Uterus (tissue), 4 donors: ENCODE measurements around the gene ARHGEF28. TPM values are rescaled to one million over a fixed set of nuclear protein-coding genes. Genes with fewer than 3 reads are reported as not detected.

Experiments used
- DNase-seq, 2 donors: peaks; one replicate each; pipeline ENCODE4 v3.0.0-alpha.2; 2019 to 2020
- H3K27ac ChIP-seq, 2 donors: fragments of 200-600 bp; sonication (generic); 1 replicate in 1 of 2; 2 replicates in 1 of 2; pipeline ENCODE4 v1.5.1; 2016 to 2018
- H3K27me3 ChIP-seq, 2 donors: fragments of 200-600 bp; sonication (generic); one replicate each; pipeline ENCODE4 v1.5.1; 2018 to 2019; ENCODE audit warnings: control low read depth in 1 of 2
- H3K36me3 ChIP-seq, 2 donors: fragments of 200-600 bp; sonication (generic); one replicate each; pipeline ENCODE4 v1.5.1; 2019; ENCODE audit warnings: control low read depth in 1 of 2
- H3K4me1 ChIP-seq, 2 donors: fragments of 200-600 bp; sonication (generic); one replicate each; pipeline ENCODE4 v1.5.1; 2018 to 2019; ENCODE audit warnings: control low read depth in 1 of 2
- H3K4me3 ChIP-seq, 2 donors: fragments of 200-600 bp; sonication (generic); 1 replicate in 1 of 2; 2 replicates in 1 of 2; pipeline ENCODE4 v1.5.1; 2018 to 2019; ENCODE audit warnings: mild to moderate bottlenecking in 1 of 2
- H3K9me3 ChIP-seq, 2 donors: fragments of 200-600 bp; sonication (generic); one replicate each; pipeline ENCODE4 v1.5.1; 2019; ENCODE audit warnings: control low read depth in 1 of 2
- CTCF ChIP-seq, 4 experiments: fragments of 200-600 bp in 2 of 4; fragments of 450-650 bp in 2 of 4; sonication (generic) in 2 of 4; IDR thresholded peaks; one replicate each; pipeline ENCODE4 v1.5.1; 2016 to 2019; ENCODE audit warnings: antibody characterized with exemption in 4 of 4, mild to moderate bottlenecking in 2 of 4, moderate library complexity in 1 of 4
- POLR2A ChIP-seq, 2 donors: fragments of 450-650 bp; IDR thresholded peaks; one replicate each; pipeline ENCODE4 v1.6.1; 2016; ENCODE audit warnings: antibody characterized with exemption in 2 of 2, mild to moderate bottlenecking in 1 of 2, moderate library complexity in 1 of 2
- intact Hi-C: fragments of 100-400 bp; cut with DNase I; formaldehyde crosslinking; loops from one replicate; pipeline ENCODE4 v1.15.1; 2023; ENCODE audit warnings: low total_unique reads
- total RNA-seq, 4 donors: library from RNA; depleted of rRNA in 3 of 4; stranded (reverse); fragments of >200 nt in 3 of 4; gene quantifications; one replicate each; pipeline versions ENCODE4 v1.1.0 to v1.2.4, GENCODE V29; 2014 to 2023
- donor health status: DM: yes; HTN: yes; CAD: no.

The ARHGEF28 gene, protein sequence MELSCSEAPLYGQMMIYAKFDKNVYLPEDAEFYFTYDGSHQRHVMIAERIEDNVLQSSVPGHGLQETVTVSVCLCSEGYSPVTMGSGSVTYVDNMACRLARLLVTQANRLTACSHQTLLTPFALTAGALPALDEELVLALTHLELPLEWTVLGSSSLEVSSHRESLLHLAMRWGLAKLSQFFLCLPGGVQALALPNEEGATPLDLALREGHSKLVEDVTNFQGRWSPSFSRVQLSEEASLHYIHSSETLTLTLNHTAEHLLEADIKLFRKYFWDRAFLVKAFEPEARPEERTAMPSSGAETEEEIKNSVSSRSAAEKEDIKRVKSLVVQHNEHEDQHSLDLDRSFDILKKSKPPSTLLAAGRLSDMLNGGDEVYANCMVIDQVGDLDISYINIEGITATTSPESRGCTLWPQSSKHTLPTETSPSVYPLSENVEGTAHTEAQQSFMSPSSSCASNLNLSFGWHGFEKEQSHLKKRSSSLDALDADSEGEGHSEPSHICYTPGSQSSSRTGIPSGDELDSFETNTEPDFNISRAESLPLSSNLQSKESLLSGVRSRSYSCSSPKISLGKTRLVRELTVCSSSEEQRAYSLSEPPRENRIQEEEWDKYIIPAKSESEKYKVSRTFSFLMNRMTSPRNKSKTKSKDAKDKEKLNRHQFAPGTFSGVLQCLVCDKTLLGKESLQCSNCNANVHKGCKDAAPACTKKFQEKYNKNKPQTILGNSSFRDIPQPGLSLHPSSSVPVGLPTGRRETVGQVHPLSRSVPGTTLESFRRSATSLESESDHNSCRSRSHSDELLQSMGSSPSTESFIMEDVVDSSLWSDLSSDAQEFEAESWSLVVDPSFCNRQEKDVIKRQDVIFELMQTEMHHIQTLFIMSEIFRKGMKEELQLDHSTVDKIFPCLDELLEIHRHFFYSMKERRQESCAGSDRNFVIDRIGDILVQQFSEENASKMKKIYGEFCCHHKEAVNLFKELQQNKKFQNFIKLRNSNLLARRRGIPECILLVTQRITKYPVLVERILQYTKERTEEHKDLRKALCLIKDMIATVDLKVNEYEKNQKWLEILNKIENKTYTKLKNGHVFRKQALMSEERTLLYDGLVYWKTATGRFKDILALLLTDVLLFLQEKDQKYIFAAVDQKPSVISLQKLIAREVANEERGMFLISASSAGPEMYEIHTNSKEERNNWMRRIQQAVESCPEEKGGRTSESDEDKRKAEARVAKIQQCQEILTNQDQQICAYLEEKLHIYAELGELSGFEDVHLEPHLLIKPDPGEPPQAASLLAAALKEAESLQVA (N-terminal part only)
- 10 to 100 TPM; 11.9 to 23.2 (median 19.3) TPM for total RNA-seq

DNA sequence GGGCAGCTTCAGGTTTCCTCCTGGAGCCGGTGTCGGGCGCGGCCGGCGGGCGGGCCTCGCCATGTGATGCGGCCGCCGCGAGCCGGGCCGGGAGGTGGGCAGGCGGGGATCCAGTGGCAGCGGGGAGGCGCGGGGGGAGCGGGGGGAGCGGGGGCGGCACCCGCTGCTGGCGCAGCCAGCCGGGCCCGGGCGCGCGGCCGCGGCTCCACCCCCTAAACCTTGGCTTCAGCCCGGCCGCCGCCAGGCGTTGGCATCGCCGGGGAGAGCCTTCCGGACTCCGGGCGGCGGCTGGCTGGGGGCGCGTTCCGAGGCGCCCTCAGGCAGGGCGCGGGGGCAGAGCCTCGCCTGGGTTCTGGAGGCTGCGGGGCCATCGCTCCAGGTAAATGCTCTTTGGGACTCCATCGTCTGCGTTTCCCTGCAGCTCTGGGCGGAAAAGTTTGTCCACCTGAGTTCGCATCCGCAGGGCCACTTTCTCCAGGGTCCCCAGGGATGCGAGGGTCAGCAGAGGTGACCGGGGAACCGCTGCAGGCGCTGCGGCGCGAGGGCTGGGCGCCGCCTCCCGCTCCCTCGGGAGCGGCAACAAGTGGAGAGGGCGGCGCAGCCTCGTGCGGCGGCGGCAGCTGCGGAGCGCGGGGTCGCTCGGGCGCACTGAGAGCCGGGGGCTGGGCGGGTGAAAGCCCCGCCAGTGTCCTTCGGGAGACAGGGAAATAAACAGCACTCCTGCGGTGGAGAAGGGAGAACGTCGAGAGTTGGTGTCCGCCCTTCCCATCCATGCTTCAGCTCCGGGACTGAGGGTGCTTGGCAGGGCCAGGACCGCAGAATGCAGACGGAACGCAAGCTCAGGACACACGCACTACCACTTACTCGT is at the start of gene ARHGEF28:
TSS of gene ARHGEF28 (plus strand) at position 253 of the 868 bp plus-strand sequence. CDS start 58,656 bp downstream, outside the sequence.
- peak; percentile 28 to 54 for DNase-seq
- H3K4me3 ChIP-seq = peak within 1 kb of the TSS; percentile 27 to 55
- no peaks in the 10 kb centered on the region for H3K4me1 ChIP-seq
- TF ChIP-seq POLR2A (IDR thresholded peaks at IDR 0.05) = peak in 1 of 2 donors; percentile 48
- no peak for TF ChIP-seq CTCF (IDR thresholded peaks at IDR 0.05)
- H3K27ac ChIP-seq = peak within 1 kb of the TSS; percentile 51 to 70
- intact Hi-C loops = no loop called here
- no peaks in the 10 kb centered on the region for H3K36me3 ChIP-seq
- peaks cover 0 to 4% of the 10 kb centered on the region in 2 donors for H3K27me3 ChIP-seq
- H3K9me3 ChIP-seq = no peaks in the 10 kb centered on the region

DNA sequence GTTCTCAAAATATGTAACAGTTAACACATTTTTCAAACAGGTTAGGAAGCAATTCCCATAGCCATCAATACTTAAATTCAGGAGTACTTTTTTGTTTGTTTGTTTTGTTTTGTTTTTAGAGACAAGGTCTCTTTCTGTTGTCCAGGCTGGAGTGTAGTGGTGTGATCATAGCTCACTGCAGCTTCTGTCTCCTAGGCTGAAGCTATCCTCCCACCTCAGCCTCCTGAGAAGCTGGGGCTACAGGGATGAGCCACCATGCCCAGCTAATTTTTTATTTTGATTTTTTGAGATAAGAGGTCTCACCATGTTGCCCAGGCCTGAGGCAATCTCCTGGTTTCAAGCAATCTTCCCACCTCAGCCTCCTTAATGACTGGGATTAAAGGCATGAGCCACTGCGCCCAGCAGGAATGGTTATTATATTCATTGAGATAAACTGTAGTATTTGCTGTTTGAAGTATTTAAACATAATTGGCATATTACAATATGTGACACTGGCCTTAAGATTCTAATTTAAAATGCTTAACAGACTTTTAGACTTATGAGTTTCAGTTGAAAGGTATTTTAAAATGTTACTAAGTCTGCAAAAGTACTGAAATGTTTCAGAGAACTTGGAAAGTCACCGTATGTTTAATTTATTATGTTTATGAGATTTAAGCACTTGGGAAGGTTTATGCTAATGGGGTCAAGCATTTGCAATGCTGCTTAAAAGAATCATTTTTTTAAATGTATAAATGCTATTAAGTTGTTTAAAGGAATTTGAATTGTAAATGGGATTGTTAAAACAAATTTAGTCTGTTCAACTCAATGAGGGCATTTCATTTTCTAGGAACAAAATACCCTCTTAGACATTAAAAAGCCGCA is 43.5 kb upstream of the ARHGEF28 start:
- intact Hi-C loops = no loop called here
- no peak for DNase-seq

GRCh38 chr5:73587923-73588322 is 38.1 kb upstream of the ARHGEF28 start:
- TF ChIP-seq POLR2A (IDR thresholded peaks at IDR 0.05) (no peak), CTCF (IDR thresholded peaks at IDR 0.05) (no peak)
- Histone ChIP-seq H3K27me3 (no peaks in the 10 kb centered on the region), H3K9me3 (no peaks in the 10 kb centered on the region), H3K27ac (no peak overlapping the region), H3K4me1 (no peaks in the 10 kb centered on the region), H3K4me3 (no peak overlapping the region), H3K36me3 (no peaks in the 10 kb centered on the region)
- no peak for DNase-seq
- intact Hi-C loops = loop anchor here (5.0 kb wide), 1 partner anchor 199 kb away; no protein-coding TSS in a partner anchor

More for the DNA sequence above, 43.5 kb upstream of the ARHGEF28 start:
- H3K9me3 ChIP-seq = no peaks in the 10 kb centered on the region
- TF ChIP-seq POLR2A (IDR thresholded peaks at IDR 0.05) = no peak
- no peak for TF ChIP-seq CTCF (IDR thresholded peaks at IDR 0.05)
- H3K4me1 ChIP-seq = no peaks in the 10 kb centered on the region
- H3K4me3 ChIP-seq = no peak overlapping the region
- no peak overlapping the region for H3K27ac ChIP-seq
- no peaks in the 10 kb centered on the region for H3K36me3 ChIP-seq
- no peaks in the 10 kb centered on the region for H3K27me3 ChIP-seq
